Non-pigmented ciliary epithelial cell (primary cell): ENCODE data around the gene ARFGAP3.
"Not testable (repeated sequence)": the region's sequence is repeated elsewhere in the genome, so short reads cannot be mapped to it uniquely, and the experiment has no call there.

ENCODE experiments used
- DNase-seq: peaks from one replicate; pipeline ENCODE4 v3.0.0-alpha.2; 2010; ENCODE audit warnings: low read depth

Gene ARFGAP3

DNA sequence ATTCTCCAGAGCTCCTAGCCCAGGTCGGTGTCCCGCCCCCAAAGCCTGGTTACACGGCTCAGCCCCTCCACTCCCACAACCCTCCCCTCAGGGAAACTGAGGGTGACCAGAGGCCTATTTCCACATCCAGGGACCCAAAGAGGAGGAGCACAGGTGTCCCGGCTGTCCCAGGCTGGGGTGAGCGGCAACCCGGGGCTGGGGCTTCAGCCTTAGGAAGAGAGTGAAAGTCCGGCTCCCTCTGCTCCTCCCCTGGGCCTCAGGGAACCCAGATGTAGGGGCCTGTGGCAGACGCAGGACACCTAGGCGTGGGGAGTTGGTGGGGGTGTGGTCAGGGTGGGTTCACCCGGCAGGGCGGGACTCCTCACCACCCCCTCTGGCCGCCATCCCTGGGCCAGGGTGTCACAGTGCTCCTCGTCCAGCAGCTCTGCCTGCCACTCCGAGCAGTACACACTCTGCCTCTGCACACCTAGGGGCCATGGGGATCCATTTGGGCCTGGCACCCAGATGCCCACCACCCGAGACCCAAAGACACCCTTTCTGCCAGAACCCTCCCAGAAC lies 63.1 kb downstream of the ARFGAP3 start:
- DNase-seq, result no peak

DNA sequence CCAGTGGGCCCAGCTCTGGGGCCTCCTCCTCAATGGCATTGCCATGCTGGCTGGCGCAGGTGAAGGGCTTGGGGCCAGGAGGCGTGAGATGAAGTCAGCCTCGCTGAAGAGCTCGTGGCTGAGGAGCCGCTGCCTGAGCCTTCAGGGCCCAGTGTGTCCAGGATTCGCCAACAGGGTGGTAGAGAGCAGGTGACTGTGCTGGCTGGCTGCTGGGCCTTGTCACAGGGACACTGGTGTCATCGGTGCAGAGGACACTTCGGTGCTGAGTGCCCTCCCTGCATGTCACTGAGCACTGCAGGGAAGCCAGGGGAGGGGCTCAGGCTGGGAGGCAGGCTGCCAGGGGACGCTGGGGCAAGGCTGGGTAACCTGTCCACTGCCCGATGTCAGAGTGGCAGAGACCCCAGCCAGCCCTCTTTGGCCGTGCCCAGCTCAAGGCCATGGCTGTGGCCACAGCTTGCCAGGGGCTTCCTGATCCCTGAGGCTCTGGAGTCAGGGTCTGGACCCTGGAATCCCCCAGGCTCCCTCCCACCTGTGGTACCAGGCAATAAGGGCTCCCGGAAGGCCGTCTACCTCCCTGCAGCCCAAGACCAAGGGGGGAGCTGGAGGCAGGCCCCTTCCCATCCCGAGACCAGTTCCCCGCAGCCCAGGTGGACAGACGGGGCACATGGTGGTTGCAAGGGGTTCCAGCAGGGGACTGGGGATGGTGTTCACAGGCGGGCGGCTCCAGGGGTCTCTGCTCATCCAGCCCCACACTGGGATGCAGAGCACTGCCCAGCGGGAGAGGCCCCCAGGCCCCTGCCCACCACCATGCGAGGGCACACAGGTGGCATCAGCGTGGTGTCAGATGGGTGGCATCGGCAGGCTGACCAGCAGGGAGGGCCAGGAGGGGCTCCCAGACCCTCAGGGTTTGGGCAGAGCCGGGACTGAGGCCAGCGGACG lies 63.9 kb downstream of the ARFGAP3 start:
- no peak for DNase-seq

DNA sequence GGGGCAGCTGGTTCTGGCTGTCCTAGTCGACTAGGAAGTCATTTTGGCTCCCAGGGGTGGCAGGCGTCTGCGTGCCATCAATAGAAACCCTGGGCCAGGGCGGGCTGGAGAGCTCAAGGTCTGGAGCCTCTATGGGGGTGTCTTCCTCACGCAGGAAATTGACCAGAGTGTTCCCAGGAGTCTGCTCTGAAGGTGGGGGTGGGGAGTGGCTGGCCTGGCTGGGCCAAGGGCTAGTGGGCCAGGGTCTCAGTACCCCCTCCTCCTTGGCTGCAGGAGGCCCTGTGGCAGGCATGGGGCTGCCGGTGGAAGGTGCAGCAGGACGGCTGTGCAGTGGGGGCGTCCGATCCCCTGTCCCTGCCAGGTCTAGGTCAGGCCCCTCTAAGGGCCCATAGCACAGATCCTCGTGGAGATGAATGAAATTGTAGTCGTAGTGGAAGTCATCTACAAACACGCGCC lies 64.6 kb downstream of the ARFGAP3 start:
- no peak for DNase-seq

DNA sequence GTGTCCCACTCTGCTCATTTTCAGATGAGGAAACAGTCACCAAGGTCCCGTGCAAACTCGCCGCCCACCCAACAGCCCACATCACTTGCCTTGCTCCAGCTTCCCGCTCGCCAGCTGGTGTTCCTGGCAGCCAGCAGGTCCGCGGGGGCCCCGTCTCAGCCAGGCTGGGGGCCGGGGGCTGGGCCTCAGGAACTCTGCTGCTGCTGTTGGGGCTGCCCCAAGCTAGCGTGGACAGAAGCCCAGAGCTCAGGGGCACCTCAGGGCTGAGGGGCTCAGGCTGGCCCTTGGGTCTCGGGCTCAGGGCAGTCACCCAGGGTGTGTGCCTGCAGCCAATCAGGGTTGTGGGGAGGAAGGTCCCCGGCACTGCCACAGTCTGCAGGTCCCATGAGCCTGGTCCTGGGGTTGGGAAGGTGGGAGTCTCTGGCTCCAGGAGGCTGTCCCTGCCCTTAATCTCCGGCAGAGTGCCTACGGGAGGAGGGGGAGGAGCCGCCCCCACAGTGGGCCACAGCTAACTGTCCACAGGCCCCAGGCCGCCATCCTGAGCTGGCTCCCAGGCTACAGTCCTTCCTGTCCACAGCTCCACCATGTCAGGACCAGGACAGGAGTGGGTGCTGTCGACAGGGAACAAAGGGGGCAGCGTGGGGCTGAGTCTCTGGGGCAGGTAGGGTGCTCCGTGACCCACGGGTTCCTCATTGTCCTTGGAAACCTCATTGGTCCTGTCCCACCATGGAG lies 65.2 kb downstream of the ARFGAP3 start:
- DNase-seq, result no peak

DNA sequence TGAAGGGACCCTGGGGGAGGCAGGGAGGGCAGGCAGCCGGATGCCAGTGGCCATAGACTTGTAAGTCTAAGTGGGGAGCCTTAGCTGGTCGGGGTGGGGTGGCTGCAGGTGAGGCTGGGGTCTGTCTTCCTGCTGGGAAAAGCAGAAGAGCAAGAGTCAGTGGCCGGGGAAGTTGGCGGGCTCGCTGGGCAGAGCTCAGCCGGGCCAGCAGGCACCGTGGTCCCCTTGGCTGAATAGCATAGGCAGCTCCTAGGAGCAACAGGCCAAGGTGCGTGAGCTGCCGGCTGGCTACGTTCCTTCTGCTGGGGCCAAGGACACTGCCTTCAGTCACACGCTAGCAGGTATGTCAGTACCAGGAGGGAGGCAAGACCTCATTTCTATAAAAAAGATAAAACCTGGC lies 68.6 kb downstream of the ARFGAP3 start:
- DNase-seq, result no peak

DNA sequence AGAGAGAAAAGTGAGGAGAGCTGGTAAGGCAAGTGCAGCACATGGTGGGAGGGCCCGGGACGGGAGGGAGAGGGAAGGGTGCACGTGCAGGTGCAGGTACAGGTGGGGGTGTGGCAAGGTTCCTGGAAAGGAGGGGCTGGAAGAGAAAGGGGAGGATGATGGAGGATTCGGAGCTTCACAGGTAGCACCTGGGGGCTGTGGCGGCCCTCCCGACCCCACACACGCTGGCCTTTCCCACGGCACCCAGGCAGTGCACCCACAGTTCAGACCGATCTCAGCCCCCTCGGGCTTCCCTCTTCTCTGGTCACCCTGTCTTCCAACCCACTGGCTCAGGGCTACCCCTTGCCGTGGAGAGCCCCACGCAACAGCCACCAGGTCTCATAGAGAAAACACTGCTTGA lies 69.1 kb downstream of the ARFGAP3 start:
- DNase-seq, result no peak

DNA sequence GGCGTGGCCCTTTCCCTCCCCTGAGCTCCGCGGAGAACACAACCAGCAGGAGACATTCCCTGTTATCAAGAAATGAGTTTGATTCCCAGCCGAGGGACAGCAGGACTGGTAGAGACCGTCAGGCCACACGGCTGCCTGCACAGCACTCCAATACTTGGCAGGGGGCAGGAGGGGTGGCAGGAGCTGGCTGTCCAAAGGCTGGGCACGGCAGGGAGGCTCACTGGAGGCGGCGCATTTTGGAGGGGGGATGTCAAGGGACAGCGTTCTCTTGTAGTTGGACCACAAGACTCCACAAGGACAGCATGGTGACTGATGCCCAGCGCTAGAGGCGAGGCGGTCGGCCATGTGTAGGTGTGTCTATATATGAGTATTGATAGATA lies 69.7 kb downstream of the ARFGAP3 start:
- DNase-seq, result no peak

DNA sequence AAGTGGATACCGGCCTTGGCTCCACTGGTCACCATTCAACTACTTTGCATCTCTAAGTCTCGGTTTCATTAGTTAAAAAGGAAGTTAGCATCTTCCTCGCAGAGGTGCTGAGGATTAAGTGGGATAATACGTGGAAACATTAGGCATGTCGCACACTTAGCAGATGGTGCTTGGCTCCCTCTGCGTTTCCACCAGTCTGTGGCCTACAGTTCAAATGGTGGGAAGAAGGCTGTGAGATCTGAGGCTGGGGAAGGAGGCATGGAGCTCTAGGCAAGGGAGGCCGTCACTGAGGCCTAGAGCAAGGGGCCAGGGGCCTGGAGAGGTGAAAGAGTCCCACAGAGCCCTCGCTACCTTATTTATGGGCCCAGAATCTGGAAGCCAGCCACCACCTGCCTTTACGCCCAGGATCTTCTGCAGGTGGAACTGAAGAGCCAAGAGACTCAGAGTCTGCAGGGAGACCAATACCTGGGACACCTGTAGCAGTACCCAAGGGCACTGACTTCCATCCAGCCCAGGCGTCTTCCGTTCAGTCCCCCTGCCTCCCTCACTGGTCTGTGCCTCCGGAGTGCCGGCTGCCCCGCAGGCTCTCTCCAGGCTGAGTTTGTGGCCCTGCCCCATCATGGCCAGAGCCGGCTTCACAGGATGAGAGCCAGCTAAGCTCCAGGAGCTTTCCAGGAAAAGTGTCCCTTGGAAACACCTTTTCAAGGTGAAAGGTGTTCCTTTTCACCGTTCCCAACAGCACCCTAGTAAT lies 70.3 kb downstream of the ARFGAP3 start:
- no peak for DNase-seq

DNA sequence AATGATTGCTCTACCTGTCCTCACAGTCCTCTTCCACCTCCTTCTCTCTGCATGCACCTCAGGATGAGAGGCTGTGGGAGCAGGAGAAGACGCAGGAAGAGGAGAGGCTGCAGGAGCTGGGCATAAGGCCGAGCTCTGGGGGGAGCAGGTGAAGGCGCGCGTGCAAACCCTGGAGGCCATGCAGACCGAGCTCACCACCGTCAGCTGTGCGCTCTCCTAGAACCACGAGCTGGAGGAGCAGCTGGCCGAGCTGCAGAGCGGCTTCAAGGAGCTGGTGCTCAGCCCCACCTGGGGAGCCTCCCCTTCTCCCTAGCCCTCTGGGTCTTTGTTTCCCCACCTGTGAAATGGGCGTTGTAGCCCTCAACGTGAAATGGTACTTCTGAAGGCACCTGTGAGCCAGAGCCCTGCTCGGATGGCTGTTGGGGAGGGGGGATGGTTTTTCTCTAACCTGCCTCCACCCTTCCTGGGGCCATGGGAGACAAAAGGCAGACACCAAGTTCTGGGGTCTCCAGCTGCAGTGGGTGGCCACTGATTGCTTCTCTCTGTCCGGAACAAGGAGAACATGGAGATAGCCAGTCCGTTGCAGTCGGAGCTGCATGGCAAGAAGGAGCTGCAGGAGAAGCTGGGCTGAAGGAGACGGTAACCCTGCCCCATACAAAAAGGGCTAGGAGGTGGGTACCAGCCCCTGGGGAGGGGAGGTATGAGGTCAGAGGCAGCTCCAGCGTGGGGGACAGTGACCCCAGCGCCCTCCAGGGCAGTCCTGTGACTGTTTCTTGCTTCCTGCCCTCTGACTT lies 71.2 kb downstream of the ARFGAP3 start:
- no peak for DNase-seq

DNA sequence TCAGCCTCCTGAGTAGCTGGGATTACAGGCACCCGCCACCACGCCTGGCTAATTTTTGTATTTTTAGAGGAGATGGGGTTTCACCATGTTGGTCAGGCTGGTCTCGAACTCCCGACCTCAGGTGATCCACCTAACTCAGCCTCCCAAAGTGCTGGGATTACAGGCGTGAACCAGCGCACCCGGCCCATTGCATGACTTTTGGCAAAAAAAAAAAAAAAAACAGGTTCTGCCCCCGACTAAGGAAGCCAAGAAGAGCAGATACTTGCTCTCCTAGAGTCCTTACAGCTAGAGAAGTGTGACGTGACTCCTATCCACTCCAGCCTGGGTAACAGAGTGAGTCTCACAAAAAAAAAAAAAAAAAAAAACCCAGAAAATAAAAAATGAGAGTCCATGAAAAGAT lies 74.8 kb downstream of the ARFGAP3 start:
- DNase-seq, result not testable (repeated sequence)

DNA sequence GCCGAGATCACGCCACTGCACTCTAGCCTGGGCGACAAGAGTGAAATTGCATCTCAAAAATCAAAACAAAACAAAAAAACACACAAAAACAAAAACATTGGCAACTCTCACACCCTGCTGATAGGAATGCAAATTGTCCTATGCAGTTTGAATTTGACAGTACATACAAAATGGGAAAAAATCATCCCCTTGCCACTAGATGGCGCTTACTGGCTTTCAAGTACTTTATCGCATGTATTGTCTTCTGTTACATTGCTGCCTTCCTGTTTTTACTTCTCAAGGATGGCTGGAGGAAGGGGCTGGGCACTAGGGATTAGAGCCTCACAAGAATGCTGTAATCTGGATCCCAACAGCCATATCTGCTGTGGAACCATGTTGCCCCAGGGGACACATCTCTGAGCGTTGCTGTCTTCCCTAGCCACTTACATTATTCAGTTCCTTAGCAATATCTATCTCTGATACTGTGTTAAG lies 77.0 kb downstream of the ARFGAP3 start:
- DNase-seq, result peak; percentile 94

DNA sequence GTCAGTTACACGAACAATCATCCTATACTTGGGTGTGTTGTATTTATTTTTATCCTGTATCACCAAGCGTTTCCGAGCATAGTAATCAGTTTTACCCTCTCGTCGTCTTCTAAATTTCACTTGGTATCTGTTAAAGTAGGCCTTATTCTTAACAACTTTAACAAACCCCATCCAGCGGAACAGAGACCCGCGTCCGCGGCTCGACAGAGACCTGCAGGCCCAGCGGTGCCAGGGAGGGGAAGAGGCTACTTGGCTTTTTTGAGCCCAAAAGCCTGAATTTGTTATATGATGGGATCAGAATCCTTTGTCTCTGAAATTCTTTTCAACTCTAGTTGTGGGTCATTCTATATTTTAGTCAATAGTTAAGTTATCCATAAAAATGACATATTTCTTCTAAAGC lies 79.9 kb downstream of the ARFGAP3 start:
- no peak for DNase-seq

DNA sequence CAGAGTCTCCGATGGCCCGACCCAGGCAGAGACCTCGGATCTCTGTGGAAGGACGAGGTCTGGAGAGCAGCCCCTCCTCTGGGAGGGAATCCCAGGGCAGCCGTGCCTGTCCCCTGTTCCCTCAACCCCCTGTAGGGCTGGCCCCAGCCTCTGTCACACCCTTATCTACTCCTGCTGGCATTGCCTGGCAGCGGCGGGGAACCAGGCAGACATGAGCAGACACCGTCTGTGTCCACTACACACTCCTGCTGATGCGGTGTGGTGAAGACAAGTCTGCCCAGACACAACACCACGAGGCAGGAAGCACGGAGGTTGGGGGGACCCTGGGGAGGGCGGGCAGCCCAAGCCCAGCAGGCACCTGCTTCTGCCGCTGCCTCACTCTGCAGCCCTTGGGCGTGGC lies 83.9 kb downstream of the ARFGAP3 start:
- DNase-seq, result no peak

DNA sequence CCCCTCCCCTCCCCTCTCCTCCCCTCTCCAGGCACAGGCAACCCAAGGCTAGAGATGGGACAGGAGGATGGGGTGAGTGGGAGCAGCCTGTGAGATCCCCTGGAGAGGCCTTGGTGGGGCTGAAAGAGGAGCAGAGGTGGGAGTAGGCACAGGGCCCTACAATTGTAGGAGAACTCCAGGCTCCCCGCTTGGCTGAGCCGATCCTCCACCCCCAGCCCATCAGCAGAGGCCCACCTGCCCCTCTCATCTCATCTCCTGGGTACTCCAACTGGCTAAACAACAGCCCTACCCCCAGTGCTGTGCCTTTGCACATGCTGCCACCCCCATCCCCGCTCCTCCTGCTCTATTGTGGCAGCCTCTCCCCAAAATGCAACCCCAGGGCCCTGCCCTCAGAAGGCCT lies 84.4 kb downstream of the ARFGAP3 start:
- no peak for DNase-seq

DNA sequence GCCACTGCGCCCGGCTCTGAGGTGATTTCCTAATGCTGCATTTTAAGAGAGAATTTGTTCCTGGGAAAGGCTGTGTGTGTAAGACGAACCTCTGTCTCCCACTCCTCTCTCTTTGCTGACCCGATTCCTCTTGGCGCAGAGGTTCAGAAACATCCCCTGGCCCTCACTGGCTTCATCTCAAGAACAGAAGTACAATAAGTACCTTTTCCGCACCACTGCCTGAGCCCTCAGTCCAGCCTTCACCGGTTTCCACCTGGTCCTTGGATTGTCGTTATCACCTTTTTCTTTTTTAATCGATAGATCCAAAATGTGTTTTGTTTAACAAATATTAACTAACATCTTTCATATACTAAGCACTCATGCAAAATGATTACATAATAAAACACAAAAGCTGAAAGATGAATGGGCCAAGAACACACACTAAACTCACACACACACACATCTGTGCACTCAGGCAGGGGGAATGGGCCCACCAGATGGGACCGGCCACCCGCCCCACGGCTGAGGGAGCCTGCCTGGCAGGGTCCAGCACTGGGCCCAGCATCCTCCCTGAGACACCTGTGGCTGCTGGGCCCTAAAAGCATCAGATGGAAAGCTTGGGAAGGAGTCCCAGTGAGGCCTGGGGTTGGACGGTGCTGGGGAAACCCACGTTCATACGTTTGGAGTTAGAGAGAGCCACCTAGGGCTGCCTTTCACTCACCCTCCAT lies 86.0 kb downstream of the ARFGAP3 start:
- DNase-seq, result no peak

DNA sequence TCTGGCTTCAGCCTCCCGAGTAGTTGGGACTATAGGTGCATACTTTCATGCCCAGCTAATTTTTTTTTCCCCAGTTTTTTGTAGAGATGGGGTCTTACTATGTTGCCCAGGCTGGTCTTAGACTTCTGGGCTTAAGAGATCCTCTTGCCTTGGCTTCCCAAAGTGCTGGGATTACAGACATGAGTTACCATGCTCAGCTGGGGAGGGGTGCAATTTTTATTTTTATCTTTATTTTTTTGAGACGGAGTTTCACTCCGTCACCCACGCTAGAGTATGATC lies 86.7 kb downstream of the ARFGAP3 start:
- no peak for DNase-seq

DNA sequence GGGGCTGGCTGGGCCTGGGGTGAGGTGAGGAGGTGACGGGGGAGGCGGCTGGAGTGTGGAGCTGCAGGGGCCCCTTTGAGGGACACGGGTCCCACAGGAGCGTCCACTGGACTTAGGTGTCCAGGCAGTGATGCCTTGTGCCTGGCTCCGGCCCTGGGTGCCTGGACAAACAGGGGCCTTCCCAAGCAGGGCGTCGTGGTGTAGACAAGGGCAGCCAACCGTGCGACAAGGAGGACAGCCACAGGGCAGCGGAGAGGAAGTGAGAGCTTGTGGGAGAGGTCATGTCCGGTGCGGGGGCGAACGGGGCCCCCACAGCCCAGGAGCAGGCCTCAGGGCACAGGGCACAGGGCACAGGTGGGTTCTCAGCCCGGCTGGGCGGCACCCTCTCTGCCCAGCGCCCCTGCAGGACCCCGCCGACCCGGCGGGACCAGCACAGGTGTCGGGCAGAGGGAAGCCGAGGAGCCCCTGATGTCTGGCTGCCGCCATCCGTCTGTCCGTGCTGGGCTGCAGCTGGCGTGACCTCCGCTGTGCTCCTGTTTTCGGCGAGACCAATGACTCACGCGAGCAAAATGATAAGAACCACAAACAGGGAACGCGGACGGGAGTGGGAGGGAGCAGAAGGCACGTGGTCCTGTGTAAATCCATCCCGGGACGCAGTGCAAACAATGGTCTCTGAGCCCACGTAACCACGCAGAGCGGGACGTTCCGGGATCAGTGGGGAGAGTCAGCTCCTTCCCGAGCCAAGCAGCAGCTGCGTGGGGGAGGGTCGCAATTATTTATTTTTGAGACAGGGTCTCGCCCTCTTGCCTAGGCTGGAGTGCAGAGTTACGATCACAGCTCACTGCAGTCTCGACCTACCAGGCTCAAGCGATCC lies 87.3 kb downstream of the ARFGAP3 start:
- DNase-seq, result peak; percentile 72

DNA sequence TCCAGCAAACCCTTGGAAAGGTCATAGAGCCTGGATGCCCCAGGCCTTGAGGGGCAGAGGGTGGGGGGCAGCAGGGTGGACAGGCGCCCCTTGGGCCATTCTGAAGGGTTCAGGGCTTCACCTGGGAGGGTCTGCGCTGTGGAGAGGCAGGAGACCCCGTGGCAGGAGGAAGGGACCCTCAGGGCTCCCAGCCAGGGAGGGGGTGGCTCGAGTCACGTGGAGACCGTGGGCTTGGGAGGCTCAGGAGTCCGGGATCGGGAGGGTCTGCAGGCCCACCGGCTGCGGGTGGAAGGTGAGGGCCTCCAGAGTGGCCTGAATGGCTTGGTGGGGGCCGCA lies 87.9 kb downstream of the ARFGAP3 start:
- no peak for DNase-seq

DNA sequence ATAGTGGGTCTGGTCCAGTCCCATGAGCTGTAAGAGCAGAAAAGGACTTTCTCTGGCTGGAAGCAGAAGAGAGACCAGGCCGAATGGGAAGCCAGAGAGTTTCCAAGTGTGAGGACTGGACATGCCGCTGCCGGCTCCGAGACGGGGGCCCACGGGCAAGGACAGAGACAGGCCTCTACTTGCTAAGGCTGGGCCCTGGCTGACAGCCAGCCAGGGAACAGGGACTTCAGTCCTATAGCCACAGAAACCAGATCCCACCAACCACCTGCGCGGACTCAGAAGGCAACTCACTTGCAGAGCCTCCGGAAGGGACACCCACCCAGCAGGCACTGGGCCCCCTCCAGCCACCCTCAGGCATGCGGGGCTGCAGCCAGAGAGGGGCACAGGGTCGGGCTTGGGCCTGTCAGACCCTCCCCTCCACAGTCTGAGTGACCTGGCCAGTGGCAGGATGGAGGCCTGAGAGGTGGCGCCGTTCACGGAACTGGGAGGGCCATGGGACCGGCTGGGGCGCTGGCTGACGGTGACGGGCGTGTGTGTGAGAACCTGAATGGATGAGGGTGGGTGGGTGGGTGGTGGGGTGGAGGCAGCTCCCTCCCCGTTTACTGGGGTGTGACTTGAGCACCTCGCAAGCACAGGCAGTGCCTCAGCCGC lies 88.6 kb downstream of the ARFGAP3 start:
- DNase-seq, result no peak

DNA sequence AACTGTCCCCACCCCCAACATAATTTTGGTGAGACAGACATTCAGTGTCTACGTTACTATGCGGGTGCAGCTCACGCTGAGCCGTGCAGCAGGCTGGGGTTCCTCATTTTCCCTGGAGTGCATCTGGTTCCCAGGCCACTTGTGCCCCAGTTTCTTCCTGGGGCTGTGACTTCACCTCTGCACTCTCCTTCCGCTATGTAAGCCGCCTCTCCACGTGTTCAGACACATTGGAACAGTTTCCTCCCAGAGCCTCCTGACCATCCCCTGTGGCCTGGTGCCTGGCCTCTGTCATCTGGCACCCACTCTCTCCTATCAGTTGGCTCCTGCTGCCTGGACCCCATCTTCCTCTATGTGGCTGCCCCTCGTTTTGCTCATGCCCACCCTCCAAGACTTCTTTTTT lies 90.2 kb downstream of the ARFGAP3 start:
- DNase-seq, result no peak
